GM19025 (cell line): ENCODE data around the gene FUT4.
"Not testable (repeated sequence)": the region's sequence is repeated elsewhere in the genome, so short reads cannot be mapped to it uniquely, and the experiment has no call there.

ENCODE experiments used
- ATAC-seq: cut with Tn5 transposase; IDR thresholded peaks from one replicate; pipeline ENCODE4 v1.9.1; 2021; ENCODE audit warnings: mild to moderate bottlenecking, low read depth, moderate library complexity; ENCODE audit not compliant: unreplicated experiment

FUT4 gene

GRCh38 chr11:94532211-94532610 lies 11.5 kb upstream of the FUT4 start:
- ATAC-seq = no peak

- ATAC-seq = no peak
These were observed 10.5 kb upstream of the FUT4 start for GRCh38 chr11:94533206-94533605.

- ATAC-seq = no peak
These were observed 9.8 kb upstream of the FUT4 start for GRCh38 chr11:94533696-94534630.

GRCh38 chr11:94536386-94536785 lies 7.3 kb upstream of the FUT4 start:
- ATAC-seq = no peak

- ATAC-seq = no peak
These were observed 6.6 kb upstream of the FUT4 start for GRCh38 chr11:94537031-94537600.

- ATAC-seq = no peak
These were observed 4.3 kb upstream of the FUT4 start for GRCh38 chr11:94539420-94539819.

- ATAC-seq = no peak
These were observed 1.0 kb downstream of the FUT4 start for GRCh38 chr11:94544646-94545263.

- no peak for ATAC-seq
These were observed 1.8 kb downstream of the FUT4 start for GRCh38 chr11:94545264-94546161.

- no peak for ATAC-seq
These were observed 2.4 kb downstream of the FUT4 start for GRCh38 chr11:94546162-94546470.

GRCh38 chr11:94546886-94547285 lies 3.2 kb downstream of the FUT4 start:
- ATAC-seq = no peak

GRCh38 chr11:94549146-94549545 lies 5.4 kb downstream of the FUT4 start:
- no peak for ATAC-seq

GRCh38 chr11:94550513-94550912 lies 6.8 kb downstream of the FUT4 start:
- ATAC-seq = no peak

- ATAC-seq = no peak
These were observed 10.2 kb downstream of the FUT4 start for GRCh38 chr11:94553938-94554337.

GRCh38 chr11:94555752-94556329 lies 12.1 kb downstream of the FUT4 start:
- not testable (repeated sequence) for ATAC-seq

GRCh38 chr11:94557421-94557820 lies 13.7 kb downstream of the FUT4 start:
- ATAC-seq = no peak

- no peak for ATAC-seq
These were observed 14.3 kb downstream of the FUT4 start for GRCh38 chr11:94557992-94558391.

- no peak for ATAC-seq
These were observed 14.7 kb downstream of the FUT4 start for GRCh38 chr11:94558468-94558867.

- no peak for ATAC-seq
These were observed 15.2 kb downstream of the FUT4 start for GRCh38 chr11:94558932-94559331.

- ATAC-seq = no peak
These were observed 15.6 kb downstream of the FUT4 start for GRCh38 chr11:94559361-94559760.

- ATAC-seq = no peak
These were observed 17.1 kb downstream of the FUT4 start for GRCh38 chr11:94560834-94561233.
